Esophagus squamous epithelium (tissue), 4 donors: Measurements from ENCODE around the gene CCDC107.
"Not testable (repeated sequence)": the region's sequence is repeated elsewhere in the genome, so short reads cannot be mapped to it uniquely, and the experiment has no call there.

Experiments
- POLR2A ChIP-seq, 4 donors: fragments of 450-650 bp; IDR thresholded peaks; one replicate each; pipeline ENCODE4 v1.6.1; 2017; ENCODE audit warnings: antibody characterized with exemption in 4 of 4, mild to moderate bottlenecking in 4 of 4, moderate library complexity in 3 of 4
- TF ChIP-seq, protein P1 (sequence below), 6 experiments: fragments of 450-650 bp in 4 of 6; fragments of 200-600 bp in 2 of 6; sonication (generic) in 2 of 6; IDR thresholded peaks; one replicate each; pipeline ENCODE4 v1.5.1; 2016 to 2019; ENCODE audit warnings: antibody characterized with exemption in 6 of 6, mild to moderate bottlenecking in 4 of 6, moderate library complexity in 4 of 6

DNA sequence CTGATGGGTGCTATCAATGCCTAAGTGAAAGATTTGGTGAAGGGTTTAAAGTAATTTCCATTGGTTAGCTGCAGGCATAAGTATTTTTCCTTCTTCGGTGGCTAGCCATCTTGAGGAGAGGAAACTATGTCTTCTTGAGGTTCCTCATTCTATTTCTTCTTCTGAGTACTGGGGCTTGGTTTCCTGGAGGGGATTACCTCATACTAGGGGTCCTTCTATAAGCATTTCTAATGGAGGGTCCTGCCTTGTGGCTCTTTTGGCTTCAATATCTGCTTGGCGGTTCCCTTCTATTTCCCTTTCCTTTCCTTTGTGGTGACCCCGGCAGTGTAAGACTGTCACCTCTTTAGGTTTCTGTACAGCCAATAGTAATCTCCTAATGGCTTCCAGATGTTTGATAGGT is 16.6 kb upstream of the CCDC107 start:
- TF ChIP-seq, protein P1, sequence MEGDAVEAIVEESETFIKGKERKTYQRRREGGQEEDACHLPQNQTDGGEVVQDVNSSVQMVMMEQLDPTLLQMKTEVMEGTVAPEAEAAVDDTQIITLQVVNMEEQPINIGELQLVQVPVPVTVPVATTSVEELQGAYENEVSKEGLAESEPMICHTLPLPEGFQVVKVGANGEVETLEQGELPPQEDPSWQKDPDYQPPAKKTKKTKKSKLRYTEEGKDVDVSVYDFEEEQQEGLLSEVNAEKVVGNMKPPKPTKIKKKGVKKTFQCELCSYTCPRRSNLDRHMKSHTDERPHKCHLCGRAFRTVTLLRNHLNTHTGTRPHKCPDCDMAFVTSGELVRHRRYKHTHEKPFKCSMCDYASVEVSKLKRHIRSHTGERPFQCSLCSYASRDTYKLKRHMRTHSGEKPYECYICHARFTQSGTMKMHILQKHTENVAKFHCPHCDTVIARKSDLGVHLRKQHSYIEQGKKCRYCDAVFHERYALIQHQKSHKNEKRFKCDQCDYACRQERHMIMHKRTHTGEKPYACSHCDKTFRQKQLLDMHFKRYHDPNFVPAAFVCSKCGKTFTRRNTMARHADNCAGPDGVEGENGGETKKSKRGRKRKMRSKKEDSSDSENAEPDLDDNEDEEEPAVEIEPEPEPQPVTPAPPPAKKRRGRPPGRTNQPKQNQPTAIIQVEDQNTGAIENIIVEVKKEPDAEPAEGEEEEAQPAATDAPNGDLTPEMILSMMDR (IDR thresholded peaks at IDR 0.05): not testable (repeated sequence)
- TF ChIP-seq POLR2A (IDR thresholded peaks at IDR 0.05): not testable (repeated sequence)
